Inflammatory macrophage treated with lipopolysaccharide for 1 hour (primary cell): Measurements from ENCODE around the gene ARPC1A.

Experiments
- DNase-seq, 2 donors: peaks; one replicate each; pipeline ENCODE4 v3.0.0-alpha.2; 2020 to 2022

Gene ARPC1A

GRCh38 chr7:99390941-99391602, 65.4 kb downstream of the ARPC1A start:
- no peak for DNase-seq

- no peak for DNase-seq
These were observed 66.3 kb downstream of the ARPC1A start for GRCh38 chr7:99392046-99392445.

DNA sequence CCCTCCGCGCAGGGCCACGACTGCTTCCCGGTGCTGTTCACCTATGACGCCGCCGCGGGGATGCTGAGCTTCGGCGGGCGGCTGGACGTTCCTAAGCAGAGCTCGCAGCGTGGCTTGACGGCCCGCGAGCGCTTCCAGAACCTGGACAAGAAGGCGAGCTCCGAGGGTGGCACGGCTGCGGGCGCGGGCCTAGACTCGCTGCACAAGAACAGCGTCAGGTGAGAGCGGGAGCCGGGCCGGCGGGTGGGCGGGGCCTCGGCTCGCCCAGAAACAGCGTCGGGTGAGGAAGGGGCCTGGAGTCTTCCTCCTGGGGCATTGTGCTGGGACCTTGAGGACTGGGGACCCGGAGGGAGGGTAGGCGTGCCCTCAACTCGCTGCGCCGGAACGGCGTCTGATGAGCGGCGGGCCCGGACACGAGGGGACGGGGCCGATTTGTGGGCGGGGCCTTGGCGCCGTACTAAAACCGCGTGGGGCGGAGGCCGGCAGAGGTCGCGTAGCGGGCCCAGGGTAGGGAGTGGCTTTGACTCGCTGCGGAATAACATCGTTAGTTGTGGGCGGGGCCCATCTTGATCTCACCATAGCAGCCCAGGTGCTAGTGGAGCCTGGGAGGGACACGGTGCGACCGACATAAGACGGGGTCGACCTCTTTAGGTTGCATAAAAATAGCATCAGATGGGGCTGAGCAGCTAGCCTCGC, 67.1 kb downstream of the ARPC1A start:
- DNase-seq: peak in 1 of 2 donors; percentile 42

GRCh38 chr7:99393355-99394187, 67.9 kb downstream of the ARPC1A start:
- no peak for DNase-seq

- DNase-seq: no peak
These were observed 68.4 kb downstream of the ARPC1A start for GRCh38 chr7:99394188-99394502.

GRCh38 chr7:99395616-99396327, 70.1 kb downstream of the ARPC1A start:
- DNase-seq: no peak

DNA sequence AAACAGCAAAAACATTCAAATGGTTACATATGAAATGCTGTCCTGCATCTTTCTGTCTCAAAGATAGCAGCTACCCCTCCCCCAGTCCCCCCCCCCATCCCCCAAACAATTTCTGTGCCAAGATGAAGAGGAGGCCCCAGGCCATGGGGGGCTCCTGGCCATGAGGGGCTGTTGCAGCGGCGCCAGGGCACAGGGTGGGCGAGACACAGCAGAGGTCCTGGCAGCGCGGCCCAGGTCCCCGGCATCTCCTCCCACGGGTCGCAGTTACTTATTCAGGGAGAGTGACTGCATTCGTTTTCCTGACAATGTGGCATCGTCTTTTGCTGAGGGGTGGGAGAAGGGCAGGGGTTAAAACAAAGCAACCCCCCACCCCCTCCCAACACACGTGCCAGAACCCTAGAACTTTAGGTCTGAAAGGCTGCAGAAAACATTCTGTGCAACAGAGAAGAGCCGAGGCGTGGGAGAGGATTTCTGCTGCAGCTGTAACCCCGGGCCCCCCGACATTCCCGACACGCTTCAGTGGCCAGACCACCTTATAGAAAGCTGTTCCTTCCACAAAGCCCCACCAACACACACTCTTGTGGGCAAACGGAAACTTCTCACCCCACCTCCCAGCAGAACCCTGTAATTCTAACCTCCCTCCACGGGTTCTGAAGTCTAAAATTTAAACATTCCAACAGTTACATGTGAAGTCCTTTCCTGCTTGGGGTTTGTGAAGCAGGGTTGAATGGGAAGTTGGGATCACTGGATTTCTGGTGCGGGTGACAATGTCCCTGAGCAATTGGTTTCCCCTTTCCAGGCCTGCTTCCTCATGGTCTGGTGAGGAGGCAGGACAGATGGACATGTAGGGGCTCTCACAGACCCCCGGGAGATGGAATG, 71.0 kb downstream of the ARPC1A start:
- no peak for DNase-seq

DNA sequence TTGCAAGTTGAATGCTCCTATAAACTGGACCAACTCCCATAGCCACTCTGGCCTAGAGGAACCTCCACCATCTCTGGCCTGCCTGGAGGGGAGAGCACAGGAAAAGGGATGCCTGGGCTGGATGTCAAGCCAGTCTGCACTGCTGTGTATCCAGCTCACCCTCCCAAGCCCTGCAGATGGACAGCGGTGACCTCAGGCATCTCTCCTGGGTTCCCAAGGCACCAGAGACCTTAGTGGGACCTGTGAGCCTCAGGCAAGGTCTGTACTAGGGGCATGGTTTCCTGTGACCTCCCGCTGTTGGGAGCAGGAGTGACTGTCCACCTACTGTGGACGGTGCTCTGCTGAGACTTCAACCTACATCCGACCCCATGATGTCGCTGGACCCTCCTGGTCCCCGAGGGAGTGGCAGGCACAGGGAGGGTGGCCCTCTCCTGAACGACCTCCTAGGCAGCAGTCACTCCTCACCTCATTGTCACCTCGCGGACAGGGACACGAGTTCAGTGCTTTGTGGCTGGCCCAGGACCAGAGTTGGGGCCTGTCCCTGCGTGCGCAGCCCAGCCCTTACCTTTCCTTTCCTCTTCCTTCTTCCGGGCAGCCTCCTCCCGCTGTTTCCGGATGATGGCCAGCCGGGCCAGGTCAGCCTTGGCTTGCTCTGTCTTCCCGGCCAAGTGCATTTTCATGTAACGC, 71.7 kb downstream of the ARPC1A start:
- no peak for DNase-seq

DNA sequence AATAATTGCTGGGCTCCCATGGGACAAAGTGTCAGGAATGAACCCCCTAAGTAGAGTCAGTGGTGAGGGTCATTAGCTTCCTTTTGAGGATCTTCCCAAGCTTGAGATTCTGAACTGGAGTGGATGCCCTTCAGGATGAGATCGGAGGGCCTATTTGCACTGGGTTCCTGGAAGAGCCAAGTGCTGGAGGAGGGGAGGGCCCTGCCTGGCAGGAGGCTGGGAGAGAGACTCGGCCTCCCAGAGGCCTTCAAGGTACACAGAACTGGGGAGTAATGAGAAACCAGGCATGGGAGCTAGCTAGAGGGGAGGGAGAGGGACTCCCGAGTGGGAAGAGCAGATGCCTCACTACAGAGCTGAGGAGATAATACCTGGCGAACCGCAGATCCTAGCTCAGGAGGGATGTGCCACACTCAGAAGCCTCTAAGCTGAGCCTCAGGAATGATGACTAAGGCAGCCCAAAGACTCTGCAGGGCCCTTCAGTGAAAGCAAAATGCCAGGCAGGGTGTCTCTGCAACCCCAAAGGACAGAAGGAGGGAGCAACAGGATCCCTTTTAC, 73.3 kb downstream of the ARPC1A start:
- no peak for DNase-seq

DNA sequence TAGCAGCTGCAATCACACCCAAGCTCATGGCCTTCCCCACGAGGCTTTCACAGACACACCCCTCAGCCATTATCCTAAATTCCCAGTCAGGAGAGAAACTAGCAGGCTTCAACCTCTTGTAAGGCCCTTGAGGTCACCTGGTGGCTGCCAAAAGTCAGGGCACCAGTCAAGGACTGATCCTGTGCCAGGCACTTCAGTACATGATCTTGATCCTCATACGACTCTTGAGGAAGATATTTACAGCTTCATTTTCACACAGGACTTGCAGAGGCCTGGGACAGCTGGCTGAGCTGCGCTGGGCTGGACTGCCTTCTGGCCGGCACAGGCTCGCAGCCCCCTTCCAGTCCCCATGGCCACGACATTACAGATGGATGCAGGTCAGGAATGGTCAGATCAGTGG, 73.9 kb downstream of the ARPC1A start:
- DNase-seq: no peak

GRCh38 chr7:99402854-99403253, 77.2 kb downstream of the ARPC1A start:
- DNase-seq: no peak

GRCh38 chr7:99403764-99404163, 78.1 kb downstream of the ARPC1A start:
- DNase-seq: no peak

- no peak for DNase-seq
These were observed 78.7 kb downstream of the ARPC1A start for GRCh38 chr7:99404235-99404976.

DNA sequence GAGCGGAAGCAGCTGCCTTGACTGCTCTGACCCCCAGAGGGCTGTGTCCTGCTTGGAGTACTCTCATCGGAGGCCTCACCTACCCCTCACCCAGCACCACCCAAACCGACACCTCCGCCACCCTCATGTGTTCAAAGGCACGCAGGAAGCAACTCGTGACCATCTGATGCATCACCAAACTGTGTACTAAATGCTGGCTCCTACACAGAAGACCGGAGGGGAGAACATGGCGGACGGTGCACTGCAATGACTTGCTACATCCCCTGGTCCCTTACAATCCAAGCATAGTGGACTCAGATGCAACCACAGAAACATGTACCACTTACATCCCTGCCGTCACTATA, 79.3 kb downstream of the ARPC1A start:
- DNase-seq: no peak

- DNase-seq: no peak
These were observed 80.9 kb downstream of the ARPC1A start for GRCh38 chr7:99406557-99406956.

DNA sequence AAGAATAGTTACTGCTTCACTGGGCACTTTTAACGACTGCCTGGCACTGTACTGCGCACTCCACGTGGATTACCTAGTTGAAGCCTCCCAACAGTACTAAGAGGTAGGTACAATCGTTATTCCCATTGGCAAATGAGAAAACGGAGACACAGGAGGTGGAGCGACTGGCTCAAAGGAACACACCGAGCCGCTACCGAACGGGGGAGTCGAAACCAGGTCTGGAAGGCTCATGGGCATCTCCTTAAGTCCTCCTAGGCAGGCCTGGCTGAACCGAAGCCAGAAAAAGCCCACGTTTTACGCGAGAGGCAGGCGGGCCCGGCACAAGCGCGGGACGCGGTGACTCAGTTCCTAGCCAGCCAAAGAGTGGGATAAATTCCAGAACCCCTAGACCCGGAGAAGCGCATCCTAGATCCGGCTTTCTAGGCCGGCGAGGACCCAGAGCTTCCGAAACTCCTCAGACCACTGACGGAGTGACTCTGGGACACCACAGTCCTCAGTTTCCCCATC, 82.2 kb downstream of the ARPC1A start:
- DNase-seq: peak; percentile 41 to 54

GRCh38 chr7:99408379-99409191, 82.9 kb downstream of the ARPC1A start, which contains the start of the genes BUD31 and PDAP1:
Gene BUD31, plus strand, starts transcription at chr7:99408969. Its CDS starts 2,124 bp downstream, at chr7:99411093.
Gene PDAP1, minus strand, starts transcription at chr7:99408597. Its CDS starts 49 bp downstream, at chr7:99408548.
- peak; percentile 87 to 96 for DNase-seq

- DNase-seq: no peak
These were observed 83.5 kb downstream of the ARPC1A start for GRCh38 chr7:99409192-99409572.

DNA sequence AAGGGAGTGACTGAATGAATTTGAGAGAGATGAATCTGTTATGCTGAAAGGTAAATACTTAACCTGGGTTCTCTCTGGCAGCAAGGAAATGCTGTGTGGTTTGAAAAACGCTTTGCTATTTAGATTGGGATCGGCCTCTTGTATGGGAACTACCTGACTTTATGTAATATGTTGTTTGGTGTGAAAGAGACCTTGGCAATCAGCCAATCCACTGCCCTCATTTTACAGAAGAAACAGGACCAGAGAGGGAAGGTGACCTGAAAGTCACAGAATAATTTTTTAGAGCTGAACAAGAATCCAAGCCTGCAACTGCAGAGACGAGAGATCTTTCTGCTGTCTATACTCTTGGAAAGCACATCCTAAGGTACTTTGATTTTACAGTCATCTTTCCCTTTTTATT, 84.1 kb downstream of the ARPC1A start:
- DNase-seq: no peak
